Stimulated activated CD4-positive, alpha-beta T cell treated with anti-CD3 and anti-CD28 coated beads, Interleukin-1b, Interleukin-23, amount 100 ng/mL, for 24 hours (primary cell): Measurements from ENCODE around the gene ASXL1.
"Not testable (repeated sequence)": the region's sequence is repeated elsewhere in the genome, so short reads cannot be mapped to it uniquely, and the experiment has no call there.

Experiments used
- DNase-seq, 4 experiments: peaks; one replicate each; pipeline ENCODE4 v3.0.0-alpha.2; 2020; ENCODE audit warnings: low read depth in 4 of 4, low spot score in 1 of 4

The ASXL1 gene

GRCh38 chr20:32465092-32465900 is 107.2 kb downstream of the ASXL1 start:
- DNase-seq: no peak

DNA sequence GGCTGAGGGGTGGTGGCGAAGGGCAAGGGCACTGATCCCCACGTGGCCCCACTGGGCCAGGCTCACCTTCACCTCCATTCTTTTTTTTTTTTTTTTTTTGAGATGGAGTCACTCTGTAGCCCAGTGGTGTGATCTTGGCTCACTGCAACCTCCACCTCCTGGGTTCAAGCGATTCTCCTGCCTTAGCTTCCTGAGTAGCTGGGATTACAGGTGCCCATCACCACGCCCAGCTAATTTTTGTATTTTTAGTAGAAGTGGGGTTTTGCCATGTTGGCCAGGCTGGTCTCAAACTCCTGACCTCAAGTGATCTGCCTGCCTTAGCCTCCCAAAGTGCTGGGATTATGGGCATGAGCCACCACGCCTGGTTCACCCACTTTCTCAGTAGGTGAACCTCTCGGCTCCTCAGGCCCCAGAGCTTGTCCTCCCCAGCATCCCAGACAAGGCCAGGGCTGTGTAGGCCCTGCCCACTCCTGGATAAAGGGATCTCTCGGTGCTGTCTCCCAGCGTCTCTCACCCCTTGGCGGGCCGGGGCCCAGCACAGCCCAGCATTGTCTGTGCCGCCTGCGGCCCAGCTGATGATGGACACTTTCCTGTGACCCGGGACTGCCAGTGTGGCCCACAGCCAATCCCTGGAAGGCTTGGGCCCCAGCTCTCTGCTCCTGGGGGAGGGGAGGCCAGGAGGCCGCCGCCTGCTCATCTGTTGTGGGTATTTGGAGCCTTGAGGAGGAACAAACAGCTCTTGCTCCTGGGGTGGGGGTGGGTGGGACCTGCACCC is 108.0 kb downstream of the ASXL1 start:
- not testable (repeated sequence) for DNase-seq

GRCh38 chr20:32466739-32467505 is 108.8 kb downstream of the ASXL1 start:
- DNase-seq: no peak

- no peak for DNase-seq
Measured at GRCh38 chr20:32467506-32468312, 109.6 kb downstream of the ASXL1 start.

DNA sequence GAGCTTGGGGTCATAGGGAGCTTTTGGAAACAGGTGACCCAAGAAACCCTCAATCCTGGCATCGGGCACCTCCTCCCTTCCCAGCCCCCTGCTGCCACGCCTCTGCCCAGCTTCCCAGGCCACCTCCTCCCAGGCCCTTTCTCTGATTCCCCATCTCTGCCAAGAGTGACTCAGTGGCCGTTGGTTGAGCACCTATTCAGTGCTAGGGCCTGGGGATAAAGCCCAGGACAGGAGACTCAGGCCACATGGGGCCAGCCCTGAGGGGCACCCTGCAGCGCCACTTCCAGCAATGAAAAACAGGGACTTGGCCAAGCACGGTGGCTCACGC is 110.1 kb downstream of the ASXL1 start:
- no peak for DNase-seq

- DNase-seq: no peak
Measured at GRCh38 chr20:32468860-32469259, 110.7 kb downstream of the ASXL1 start.

DNA sequence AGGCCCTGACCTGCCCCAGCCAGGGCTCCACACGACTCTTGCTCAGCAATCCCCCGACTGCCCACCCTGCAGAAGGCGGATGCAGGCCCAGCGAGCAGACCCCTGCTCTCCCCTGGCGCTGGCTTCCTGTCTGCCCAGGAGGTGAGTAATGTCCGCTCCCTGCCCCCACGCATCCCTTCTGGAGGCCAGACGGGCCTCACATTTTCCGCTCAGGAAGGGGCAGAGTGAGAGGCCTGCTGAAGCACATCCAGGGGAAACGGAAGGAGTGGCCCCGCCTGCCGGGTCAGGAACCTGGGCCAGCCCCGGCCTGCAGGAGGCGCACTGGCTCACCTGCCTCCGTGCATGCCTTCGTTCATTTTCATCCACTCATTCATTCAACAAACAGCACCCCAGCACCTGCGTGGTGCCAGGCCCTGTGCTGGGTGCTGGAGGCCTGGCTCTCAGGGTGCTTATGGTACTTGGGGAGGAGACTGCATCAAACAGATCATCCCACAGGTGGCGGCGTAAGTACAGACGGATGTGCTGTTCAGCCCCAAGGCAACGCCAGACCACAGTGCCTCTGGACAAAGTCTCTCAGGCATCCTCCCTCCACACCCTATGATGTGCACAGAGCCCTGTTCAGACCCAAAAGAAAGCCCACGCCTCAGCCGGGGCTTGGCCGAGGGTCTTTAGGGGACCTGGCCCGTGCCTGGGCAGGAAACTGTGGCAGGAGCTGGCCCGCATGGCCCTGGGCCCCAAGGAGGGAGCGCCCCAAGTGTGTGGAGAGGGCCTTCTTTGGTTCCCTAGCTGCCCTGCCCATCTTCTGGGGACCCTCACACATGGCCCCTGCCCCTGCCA is 112.1 kb downstream of the ASXL1 start:
- no peak for DNase-seq

GRCh38 chr20:32470940-32471339 is 112.8 kb downstream of the ASXL1 start:
- no peak for DNase-seq

- no peak for DNase-seq
Measured at GRCh38 chr20:32472581-32473207, 114.6 kb downstream of the ASXL1 start.

DNA sequence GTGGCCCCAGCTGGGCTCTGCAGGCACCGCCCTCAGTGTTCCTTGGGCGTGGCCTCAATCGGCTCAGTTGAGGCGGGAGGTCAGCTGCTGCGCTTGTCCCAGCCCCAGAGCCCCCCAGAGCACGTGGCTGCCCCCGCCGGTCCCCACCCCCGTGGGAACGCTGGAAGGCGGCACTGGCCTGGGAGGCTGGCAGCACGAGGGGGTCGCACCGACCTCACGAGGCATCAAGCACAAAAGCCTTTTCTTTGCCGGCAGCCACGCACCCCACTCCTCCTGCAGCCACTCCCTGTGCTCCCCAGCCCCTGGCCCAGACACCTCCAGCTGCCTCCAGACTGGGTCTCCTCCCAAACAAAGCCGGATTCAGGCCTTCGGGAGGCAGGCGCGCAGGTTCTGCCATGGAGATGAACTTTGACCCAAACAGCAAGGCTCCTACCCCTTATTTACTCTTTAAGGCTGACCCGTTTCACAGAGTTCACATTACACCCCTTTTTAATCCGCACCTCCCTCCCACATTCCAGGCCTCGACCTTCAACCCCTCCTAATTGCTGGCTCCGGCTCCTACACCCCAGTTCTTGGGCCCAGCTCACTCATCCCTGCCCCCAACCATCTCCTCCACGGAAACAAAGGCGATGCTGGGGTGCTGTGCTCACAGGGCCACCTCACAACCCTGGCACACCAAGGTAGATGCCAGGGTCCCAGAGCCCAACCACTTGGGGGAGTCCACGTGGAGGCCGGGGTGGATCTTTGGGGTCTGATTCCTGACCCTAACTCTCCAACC is 115.3 kb downstream of the ASXL1 start:
- DNase-seq: no peak

DNA sequence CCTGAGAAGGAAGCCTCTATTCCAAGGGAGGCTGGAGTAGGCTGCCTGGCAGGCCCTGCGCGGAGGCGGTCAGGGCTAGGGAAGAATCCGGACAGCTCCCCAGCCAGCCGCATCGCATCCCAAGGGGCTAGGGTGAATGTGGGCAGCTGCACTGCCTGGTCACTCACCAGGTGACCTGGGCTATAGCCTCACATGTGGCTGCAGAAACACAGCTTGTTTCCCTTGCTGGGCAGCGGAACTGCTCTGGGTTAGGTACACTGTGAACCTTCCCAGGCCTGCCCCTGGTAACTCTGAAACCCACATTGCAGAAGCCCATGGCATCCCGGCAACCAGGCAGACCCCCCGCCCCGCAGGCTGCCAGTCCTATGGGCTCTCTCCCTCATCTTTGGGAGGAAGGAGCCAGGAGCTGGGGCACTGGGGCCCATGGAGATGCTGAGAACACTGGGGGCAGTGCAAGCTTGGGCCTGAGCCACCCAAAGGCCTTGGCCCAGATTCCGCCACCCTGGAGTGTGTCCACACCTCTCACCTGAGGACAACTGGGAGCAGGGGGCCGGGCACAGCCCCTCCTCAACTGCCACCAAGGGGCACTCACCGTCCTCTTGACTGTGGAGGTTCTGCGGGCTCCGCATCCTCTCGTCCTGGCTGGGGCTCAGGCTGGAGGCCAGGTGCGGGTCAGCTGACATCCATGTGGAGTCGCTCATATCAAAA is 116.0 kb downstream of the ASXL1 start:
- no peak for DNase-seq

GRCh38 chr20:32474717-32474966 is 116.5 kb downstream of the ASXL1 start:
- no peak for DNase-seq

- DNase-seq: no peak
Measured at GRCh38 chr20:32474967-32475811, 117.1 kb downstream of the ASXL1 start.

- no peak for DNase-seq
Measured at GRCh38 chr20:32476684-32477593, 118.8 kb downstream of the ASXL1 start.

- no peak for DNase-seq
Measured at GRCh38 chr20:32477594-32478512, 119.7 kb downstream of the ASXL1 start.

GRCh38 chr20:32478576-32478975 is 120.4 kb downstream of the ASXL1 start:
- no peak for DNase-seq
